GM12878 (cell line): ENCODE measurements around the gene WWC2.

Experiments
- CBFB ChIP-seq: IDR thresholded peaks from 2 replicates; pipeline ENCODE4 v1.6.1; 2016; ENCODE audit warnings: antibody characterized with exemption, low read depth
- EP300 ChIP-seq, 2 experiments: fragments of 150-350 bp in 1 of 2; IDR thresholded peaks; 2 replicates each; pipeline ENCODE4 v1.6.1; 2011 to 2012; ENCODE audit warnings: low read depth in 2 of 2, low read length in 2 of 2, borderline replicate concordance in 1 of 2, improper control_type of control experiment in 1 of 2, inconsistent platforms in 1 of 2; ENCODE audit not compliant: control insufficient read depth in 1 of 2
- EZH2 ChIP-seq: IDR thresholded peaks from 2 replicates; pipeline ENCODE4 v1.6.1; 2012; ENCODE audit warnings: low read depth, mild to moderate bottlenecking, control low read depth, inconsistent platforms, low read length, borderline replicate concordance; ENCODE audit not compliant: control insufficient read depth
- POLR2A ChIP-seq: IDR thresholded peaks from 2 replicates; pipeline ENCODE4 v1.6.1; 2011; ENCODE audit warnings: low read depth, mild to moderate bottlenecking, low read length
- SMAD5 ChIP-seq: IDR thresholded peaks from 2 replicates; pipeline ENCODE4 v1.6.1; 2016; ENCODE audit warnings: antibody characterized with exemption, low read depth
- ZZZ3 ChIP-seq: IDR thresholded peaks from 2 replicates; pipeline ENCODE4 v1.6.1; 2011; ENCODE audit warnings: low read depth; ENCODE audit not compliant: control insufficient read depth, insufficient read length
- TF ChIP-seq, protein P1 (sequence below), 3 experiments: IDR thresholded peaks in 2 of 3; conservative IDR thresholded peaks in 1 of 3; 2 replicates each; pipeline ENCODE4 v1.5.1; 2011; ENCODE audit warnings: low read depth in 3 of 3, low read length in 3 of 3, mild to moderate bottlenecking in 3 of 3, control low read depth in 2 of 3, moderate library complexity in 2 of 3, inconsistent platforms in 1 of 3, mixed read lengths in 1 of 3; ENCODE audit not compliant: control insufficient read depth in 2 of 3, insufficient read depth in 1 of 3; ENCODE audit errors: extremely low read depth in 1 of 3

DNA sequence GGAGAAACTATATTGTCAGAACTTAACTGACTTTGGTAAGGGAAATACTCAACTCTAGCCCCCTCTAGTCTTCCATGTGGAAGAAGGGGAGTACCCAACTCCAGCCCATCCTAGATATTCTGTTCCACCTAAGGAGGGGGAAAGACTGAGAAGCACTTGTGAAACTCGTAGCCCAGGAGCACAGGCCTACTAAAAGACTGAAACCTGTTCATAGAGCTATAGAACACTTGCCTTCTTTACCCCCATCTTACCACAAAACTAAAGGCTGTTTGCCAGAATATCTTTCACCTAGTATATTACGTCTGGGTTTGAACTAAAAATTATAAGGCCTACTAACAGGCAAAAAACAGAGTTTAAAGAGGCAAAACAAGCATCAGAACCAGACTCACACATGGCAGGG lies 205.5 kb downstream of the WWC2 start:
- TF ChIP-seq SMAD5 = no peak
- no peak for TF ChIP-seq EZH2
- no peak for TF ChIP-seq POLR2A
- no peak for TF ChIP-seq ZZZ3
- no peak for TF ChIP-seq CBFB
- TF ChIP-seq EP300 (IDR thresholded peaks at IDR 0.05; ENCODE audit: borderline replicate concordance in 1 of 2, control insufficient read depth in 1 of 2, low read depth in 2 of 2, low read length in 2 of 2) = no peak
- TF ChIP-seq, protein P1, sequence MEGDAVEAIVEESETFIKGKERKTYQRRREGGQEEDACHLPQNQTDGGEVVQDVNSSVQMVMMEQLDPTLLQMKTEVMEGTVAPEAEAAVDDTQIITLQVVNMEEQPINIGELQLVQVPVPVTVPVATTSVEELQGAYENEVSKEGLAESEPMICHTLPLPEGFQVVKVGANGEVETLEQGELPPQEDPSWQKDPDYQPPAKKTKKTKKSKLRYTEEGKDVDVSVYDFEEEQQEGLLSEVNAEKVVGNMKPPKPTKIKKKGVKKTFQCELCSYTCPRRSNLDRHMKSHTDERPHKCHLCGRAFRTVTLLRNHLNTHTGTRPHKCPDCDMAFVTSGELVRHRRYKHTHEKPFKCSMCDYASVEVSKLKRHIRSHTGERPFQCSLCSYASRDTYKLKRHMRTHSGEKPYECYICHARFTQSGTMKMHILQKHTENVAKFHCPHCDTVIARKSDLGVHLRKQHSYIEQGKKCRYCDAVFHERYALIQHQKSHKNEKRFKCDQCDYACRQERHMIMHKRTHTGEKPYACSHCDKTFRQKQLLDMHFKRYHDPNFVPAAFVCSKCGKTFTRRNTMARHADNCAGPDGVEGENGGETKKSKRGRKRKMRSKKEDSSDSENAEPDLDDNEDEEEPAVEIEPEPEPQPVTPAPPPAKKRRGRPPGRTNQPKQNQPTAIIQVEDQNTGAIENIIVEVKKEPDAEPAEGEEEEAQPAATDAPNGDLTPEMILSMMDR (IDR thresholded peaks at IDR 0.05 in 2 of 3, conservative IDR thresholded peaks at IDR 0.05 in 1 of 3; ENCODE audit: control insufficient read depth in 2 of 3, extremely low read depth in 1 of 3, insufficient read depth in 1 of 3, low read depth in 3 of 3, low read length in 3 of 3) = no peak
